Fibroblast of gingiva (primary cell): ENCODE results near the gene NDC1.
A peak's percentile ranks its signal among the peaks of the same experiment; 100 is the strongest.
"Not testable (repeated sequence)": the region's sequence is repeated elsewhere in the genome, so short reads cannot be mapped to it uniquely, and the experiment has no call there.

ENCODE experiments used
- DNase-seq: peaks from one replicate; pipeline ENCODE4 v3.0.0-alpha.2; 2011; ENCODE audit warnings: low read depth

Gene NDC1

DNA sequence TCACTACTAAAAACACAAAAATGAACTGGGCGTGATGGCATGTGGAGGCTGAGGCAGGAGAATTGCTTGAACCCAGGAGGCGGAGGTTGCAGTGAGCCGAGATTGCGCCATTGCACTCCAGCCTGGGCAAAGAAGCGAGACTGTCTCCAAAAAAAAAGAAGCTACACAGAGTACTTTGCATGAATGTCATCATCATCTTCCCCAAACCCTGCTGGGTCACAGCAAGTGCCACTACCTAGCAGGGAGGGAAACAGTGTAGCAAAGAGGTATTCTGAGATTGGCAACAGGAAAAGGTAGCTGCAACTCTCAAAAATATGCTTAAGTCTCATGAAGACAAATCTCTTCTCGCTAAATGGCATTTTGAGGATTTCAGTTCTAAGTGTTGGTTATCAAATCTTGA lies 12.8 kb downstream of the NDC1 start:
- no peak for DNase-seq

- no peak for DNase-seq
These were observed 15.2 kb downstream of the NDC1 start for GRCh38 chr1:53822931-53823330.

DNA sequence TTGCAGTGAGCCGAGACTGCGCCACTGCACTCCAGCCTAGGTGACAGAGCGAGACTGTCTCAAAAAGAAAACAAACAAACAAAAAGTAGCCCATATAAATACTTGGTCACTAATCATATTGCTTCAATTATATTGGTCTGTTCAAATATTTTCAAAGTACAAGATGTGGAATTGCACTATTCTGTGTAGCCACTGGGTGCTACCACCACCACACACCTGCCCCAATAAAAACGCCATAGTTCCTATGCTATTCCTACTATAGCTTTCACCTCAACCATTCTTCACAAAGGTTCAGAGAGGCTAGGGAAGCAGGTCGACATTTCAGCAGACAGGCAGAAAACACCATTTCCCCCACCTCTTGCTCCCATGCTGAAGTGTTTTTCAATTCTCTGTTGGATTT lies 16.7 kb downstream of the NDC1 start:
- DNase-seq = no peak

- no peak for DNase-seq
These were observed 18.7 kb downstream of the NDC1 start for GRCh38 chr1:53819387-53819786.

DNA sequence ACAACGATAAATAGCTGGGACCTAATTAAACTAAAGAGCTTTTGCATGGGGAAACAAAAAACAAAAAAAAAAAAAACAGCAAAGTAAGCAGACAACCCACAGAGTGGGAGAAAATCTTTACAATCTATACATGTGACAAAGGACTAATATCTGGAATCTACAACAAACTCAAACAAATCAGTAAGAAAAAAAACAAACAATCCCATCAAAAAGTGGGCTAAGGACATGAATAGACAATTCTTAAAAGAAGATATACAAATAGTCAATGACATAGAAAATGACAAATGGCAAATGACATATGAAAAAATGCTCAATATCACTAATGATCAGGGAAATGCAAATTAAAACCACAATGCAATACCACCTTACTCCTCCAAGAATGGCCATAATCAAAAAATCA lies 21.5 kb downstream of the NDC1 start:
- DNase-seq = not testable (repeated sequence)

DNA sequence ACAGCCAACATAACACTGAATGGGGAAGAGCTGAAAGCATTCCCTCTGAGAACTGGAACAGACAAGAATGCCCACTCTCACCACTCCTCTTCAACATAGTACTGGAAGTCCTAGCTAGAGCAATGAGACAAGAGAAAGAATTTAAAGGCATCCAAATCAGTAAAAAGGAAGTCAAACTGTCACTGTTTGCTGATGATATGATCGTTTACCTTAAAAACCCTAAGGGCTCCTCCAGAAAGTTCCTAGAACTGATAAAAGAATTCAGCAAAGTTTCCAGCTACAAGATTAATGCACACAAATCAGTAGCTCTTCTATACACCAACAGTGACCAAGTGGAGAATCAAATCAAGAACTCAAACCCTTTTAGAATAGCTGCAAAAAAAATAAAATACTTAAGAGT lies 22.6 kb downstream of the NDC1 start:
- not testable (repeated sequence) for DNase-seq

GRCh38 chr1:53811414-53811851 lies 26.7 kb downstream of the NDC1 start:
- no peak for DNase-seq

GRCh38 chr1:53810497-53810896 lies 27.6 kb downstream of the NDC1 start:
- no peak for DNase-seq

GRCh38 chr1:53810007-53810406 lies 28.1 kb downstream of the NDC1 start:
- no peak for DNase-seq

- DNase-seq = peak; percentile 9
These were observed 30.2 kb downstream of the NDC1 start for GRCh38 chr1:53807916-53808315.

DNA sequence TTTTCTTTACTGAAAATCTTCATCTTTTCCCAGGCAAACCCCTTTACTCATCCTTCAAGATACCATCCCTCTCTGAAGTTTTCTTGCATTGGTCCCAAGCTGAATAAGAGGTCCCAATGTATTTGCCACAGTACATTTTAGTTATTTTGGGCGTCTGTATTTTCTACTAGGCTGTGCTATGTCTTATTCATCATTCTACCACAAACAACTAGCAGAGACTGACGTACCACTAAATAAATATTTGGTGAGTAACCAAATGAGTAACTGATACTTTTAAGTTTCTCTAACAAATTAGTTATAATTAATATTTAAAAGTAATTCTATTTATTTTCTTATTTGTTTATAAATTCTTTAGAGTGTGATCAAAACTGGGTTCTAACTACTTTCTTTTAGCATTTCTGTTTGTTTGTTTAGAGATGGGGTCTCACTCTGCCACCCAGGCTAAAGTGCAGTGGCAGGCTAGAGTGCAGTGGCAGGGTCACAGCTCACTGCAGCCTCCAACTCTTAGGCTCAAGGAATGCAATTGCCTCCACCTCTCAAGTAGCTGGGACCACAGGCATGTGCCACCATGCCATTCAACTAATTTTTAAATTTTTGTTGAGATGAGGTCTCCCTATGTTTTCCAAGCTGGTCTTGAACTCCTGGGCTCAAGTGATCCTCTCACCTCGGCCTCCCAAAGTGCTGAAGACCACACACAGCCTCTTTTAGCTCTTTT lies 33.1 kb downstream of the NDC1 start:
- DNase-seq = no peak

- no peak for DNase-seq
These were observed 33.9 kb downstream of the NDC1 start for GRCh38 chr1:53804181-53804580.

GRCh38 chr1:53800621-53801020 lies 37.5 kb downstream of the NDC1 start:
- DNase-seq = no peak

DNA sequence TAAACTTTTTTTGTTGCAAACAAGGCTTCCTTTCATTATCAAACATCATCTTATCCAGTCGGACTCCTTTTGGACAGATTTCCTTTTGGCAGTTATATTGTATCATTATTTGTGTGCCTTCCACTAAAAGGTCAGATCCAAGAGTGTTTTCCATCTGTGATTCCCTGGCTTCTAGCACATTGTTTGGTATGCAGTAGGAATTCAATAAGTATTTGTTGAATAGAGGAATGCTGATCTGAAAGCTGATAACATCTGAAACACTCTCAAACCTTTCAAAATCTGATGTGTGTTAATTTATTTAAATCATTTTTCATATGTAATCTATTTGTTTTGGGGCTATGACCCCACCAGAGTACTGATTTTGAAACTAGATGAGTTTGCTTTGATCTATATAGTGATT lies 39.0 kb downstream of the NDC1 start:
- DNase-seq = no peak

DNA sequence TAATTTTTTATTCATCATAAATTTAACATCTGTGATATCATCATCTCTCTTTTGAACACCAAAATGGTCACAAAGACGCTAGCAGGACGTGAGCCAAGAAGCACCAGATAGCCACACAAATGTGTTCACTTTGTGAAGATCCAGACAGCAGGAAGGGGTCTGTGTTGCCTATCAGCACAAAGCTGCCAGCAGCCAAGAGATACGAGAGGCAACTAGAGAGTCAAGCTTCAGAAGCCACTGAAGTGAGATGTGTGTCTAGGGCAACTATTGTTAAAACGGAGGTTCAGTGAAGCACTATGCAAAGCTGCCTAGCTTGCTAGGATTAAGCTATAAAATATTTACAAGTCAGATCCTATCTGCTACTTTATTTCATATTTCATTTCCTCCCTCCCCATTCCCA lies 45.3 kb downstream of the NDC1 start:
- no peak for DNase-seq

GRCh38 chr1:53787655-53788054 lies 50.4 kb downstream of the NDC1 start:
- no peak for DNase-seq

GRCh38 chr1:53783056-53783455 lies 55.0 kb downstream of the NDC1 start:
- DNase-seq = no peak

DNA sequence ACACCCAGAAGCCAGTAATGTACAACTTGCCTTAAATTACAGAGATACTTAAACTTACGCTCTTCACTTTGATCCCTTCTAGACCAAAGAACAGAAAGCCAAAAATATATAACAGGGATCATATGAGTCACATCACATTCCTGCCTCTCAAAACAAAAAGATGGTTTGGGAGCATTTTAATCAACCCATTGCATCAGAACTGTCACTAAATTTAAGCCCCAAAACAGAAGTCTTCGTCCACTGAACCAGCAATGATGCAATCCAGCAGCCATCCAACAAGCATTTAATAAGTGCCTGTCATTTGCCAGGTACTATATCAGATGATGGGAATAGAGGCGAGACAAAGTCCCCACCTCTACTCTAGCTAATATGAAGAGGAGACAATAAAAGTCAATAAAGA lies 56.4 kb downstream of the NDC1 start:
- peak; percentile 64 for DNase-seq

GRCh38 chr1:53777272-53777671 lies 60.8 kb downstream of the NDC1 start:
- no peak for DNase-seq

DNA sequence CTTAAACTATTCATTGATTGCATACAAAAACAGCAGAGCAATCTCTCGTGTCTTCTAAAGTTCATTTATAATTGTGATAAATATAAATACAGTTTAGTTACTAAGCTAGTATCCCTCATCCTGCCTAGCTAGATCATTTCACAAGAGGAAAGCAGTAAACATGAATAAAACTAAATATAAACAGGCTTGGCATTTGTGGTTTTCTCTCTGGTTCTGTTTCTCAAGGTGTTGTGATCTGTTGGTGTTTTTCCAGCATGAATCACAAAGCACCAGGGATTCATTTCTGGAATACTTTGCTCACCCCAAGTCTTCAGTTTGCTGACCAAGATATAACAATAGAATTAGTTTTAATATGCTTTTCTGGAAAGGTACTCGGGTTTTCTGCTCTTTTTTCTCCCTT lies 66.4 kb downstream of the NDC1 start:
- peak; percentile 79 for DNase-seq

DNA sequence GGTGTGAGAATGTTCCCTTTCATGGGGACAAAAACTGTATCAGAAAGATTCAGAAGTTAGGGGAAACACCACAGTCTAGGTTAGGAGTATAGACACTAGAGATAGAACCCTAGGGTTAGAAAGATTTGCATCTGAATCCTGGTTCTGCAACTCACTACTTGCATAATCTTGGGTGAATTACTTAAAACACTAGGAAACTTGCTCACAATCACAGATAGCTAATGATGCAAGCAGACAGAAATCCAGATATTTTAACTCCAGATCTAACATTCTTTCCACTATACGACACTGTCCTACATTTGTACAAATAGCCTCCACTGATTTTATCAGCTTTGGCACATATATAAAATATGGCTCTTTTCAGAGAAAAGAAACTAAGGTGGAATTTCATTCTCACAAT lies 68.3 kb downstream of the NDC1 start:
- DNase-seq = peak; percentile 42

GRCh38 chr1:53769184-53769583 lies 68.9 kb downstream of the NDC1 start:
- no peak for DNase-seq

DNA sequence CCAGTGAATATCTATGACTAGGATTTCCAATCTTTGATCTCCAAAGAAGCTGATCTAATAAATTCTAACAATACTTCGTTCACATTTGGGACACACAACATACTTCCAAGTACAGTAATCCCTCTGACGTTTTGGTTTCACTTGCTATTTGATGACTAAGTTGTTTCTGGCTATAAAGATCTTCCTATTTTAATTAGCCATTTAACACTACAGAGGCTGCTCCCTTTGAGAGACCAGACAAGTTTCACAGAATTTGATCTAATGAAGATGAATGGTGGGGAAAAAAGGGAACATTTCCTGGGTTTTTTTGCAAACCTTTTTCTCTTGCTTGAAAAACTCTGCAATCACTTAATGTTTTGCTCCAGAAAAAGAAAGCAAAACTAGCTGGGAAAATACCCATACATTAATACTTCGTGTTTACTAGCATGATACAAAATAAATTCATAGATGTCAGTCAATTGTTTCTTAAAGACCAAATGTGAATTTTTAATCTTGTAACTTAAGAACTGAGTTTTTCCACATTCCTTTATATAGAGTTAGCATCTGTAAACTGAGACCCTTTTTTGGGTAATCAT lies 71.2 kb downstream of the NDC1 start:
- DNase-seq = peak; percentile 22

DNA sequence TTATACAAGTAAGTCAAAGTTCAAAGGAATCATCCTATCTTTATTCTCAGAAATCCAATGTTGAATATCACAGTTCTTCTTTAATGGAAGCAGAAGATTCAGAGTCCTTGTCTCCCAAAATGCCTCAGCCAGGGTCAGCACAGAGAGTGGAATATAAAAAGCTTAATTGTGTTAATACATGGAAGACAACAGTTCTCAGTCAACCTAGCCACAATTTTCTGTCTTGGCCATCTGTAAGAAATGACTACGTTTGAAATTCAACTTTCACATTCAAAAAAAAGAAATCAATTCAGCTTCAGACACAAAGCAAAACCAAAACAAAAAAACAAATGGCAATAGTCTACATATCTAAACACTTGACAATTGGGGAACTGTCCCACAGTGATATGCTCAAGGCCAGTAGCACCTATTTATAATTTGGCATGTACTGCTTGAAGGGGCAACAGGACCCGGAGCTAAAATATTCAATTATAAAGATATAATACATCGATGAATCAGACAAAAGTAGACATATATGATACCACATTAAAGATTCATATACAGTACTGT lies 71.8 kb downstream of the NDC1 start:
- no peak for DNase-seq
